ENCODE data around the gene KLHL10.

DNA sequence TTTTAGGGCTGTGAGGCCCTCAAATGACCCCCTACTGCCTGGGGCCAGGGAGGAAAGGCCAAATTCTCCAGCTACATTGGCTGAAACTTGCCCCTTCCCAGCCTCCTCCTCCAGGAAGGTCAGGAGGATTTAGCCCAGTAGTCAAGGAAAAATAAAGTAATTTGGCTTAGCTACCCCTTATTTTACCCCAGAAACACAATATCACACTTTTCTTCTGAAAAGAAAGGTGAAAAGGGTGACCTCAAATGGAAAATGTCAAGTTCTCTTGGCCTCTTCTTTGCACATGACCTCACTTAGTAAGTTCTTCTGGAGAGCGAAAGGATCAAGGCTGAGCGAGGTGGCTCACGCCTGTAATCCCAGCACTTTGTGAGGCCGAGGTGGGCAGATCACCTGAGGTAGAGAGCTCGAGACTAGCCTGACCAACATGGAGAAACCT, 43.1 kb upstream of the KLHL10 start:
- no peak for TF ChIP-seq POLR2AphosphoS5 (IDR thresholded peaks at IDR 0.05)
- TF ChIP-seq, protein P1, sequence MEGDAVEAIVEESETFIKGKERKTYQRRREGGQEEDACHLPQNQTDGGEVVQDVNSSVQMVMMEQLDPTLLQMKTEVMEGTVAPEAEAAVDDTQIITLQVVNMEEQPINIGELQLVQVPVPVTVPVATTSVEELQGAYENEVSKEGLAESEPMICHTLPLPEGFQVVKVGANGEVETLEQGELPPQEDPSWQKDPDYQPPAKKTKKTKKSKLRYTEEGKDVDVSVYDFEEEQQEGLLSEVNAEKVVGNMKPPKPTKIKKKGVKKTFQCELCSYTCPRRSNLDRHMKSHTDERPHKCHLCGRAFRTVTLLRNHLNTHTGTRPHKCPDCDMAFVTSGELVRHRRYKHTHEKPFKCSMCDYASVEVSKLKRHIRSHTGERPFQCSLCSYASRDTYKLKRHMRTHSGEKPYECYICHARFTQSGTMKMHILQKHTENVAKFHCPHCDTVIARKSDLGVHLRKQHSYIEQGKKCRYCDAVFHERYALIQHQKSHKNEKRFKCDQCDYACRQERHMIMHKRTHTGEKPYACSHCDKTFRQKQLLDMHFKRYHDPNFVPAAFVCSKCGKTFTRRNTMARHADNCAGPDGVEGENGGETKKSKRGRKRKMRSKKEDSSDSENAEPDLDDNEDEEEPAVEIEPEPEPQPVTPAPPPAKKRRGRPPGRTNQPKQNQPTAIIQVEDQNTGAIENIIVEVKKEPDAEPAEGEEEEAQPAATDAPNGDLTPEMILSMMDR (IDR thresholded peaks at IDR 0.05) = no peak
- TF ChIP-seq POLR2A (IDR thresholded peaks at IDR 0.05) = no peak
- no peak for TF ChIP-seq EP300 (IDR thresholded peaks at IDR 0.05)
